RWPE2 (cell line): ENCODE measurements around the gene LARP1.

Source experiments
- ATAC-seq: fragments of 200-7000 bp; cut with Tn5 transposase; 3 replicates; pipeline ENCODE4 v1.9.1; 2021; ENCODE audit warnings: low read depth
- DNase-seq: peaks from one replicate; pipeline ENCODE4 v3.0.0-alpha.2; 2020; ENCODE audit warnings: low spot score
- H3K27ac ChIP-seq: fragments of 450-650 bp; 2 replicates; pipeline ENCODE4 v1.5.1; 2017; ENCODE audit warnings: mild to moderate bottlenecking; ENCODE audit not compliant: poor library complexity, severe bottlenecking
- H3K27me3 ChIP-seq: fragments of 250-450 bp; sonication (Bioruptor Pico); 2 replicates; pipeline ENCODE4 v1.5.1; 2021; ENCODE audit warnings: mild to moderate bottlenecking, moderate library complexity; ENCODE audit not compliant: insufficient read depth, poor library complexity, severe bottlenecking
- H3K36me3 ChIP-seq: fragments of 250-450 bp; sonication (Bioruptor Pico); 2 replicates; pipeline ENCODE4 v1.5.1; 2020; ENCODE audit warnings: low read depth, mild to moderate bottlenecking, moderate library complexity
- H3K4me1 ChIP-seq: fragments of 250-450 bp; sonication (Bioruptor Pico); 2 replicates; pipeline ENCODE4 v1.5.1; 2021; ENCODE audit warnings: mild to moderate bottlenecking, moderate library complexity; ENCODE audit not compliant: insufficient read depth, poor library complexity, severe bottlenecking
- H3K4me3 ChIP-seq: fragments of 250-450 bp; sonication (Bioruptor Pico); 2 replicates; pipeline ENCODE4 v1.5.1; 2021; ENCODE audit warnings: mild to moderate bottlenecking, moderate library complexity; ENCODE audit not compliant: severe bottlenecking
- H3K9me3 ChIP-seq: fragments of 250-450 bp; sonication (Bioruptor Pico); 2 replicates; pipeline ENCODE4 v1.5.1; 2021; ENCODE audit warnings: mild to moderate bottlenecking, moderate library complexity; ENCODE audit not compliant: severe bottlenecking
- CTCF ChIP-seq: fragments of 450-650 bp; IDR thresholded peaks from one replicate; pipeline ENCODE4 v1.5.1; 2017; ENCODE audit warnings: mild to moderate bottlenecking, moderate library complexity; ENCODE audit not compliant: poor library complexity, severe bottlenecking

LARP1 gene

DNA sequence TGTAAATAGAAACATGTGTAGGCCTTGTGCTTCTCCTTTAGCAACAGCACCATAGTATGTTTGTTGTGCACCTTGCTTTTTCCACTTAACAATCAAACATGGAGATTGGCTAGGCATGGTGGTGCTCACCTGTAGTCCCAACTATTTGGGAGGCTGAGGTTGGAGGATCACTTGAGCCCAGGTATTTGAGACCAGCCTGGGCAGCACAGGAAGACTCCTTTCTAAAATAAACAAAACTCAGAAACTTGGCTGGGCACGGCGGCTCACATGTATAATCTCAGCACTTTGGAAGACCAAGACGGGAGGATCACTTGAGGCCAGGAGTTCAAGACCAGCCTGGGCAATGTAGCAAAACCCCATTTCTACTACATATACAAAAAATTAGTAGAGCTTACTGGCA is 96.2 kb downstream of the LARP1 start:
- Histone ChIP-seq H3K27me3 (no peaks in the 10 kb centered on the region), H3K9me3 (no peaks in the 10 kb centered on the region), H3K36me3 (no peaks in the 10 kb centered on the region), H3K4me3 (no peak overlapping the region), H3K27ac (no peak overlapping the region), H3K4me1 (peaks cover 6% of the 10 kb centered on the region)
- no peak for TF ChIP-seq CTCF
- DNase-seq (no peak), ATAC-seq (no peak)

- ATAC-seq (peak; percentile 80), DNase-seq (peak; percentile 100)
- H3K27ac ChIP-seq = peak overlapping the region; percentile 93
- H3K4me1 ChIP-seq = peaks cover 15% of the 10 kb centered on the region
- no peaks in the 10 kb centered on the region for H3K9me3 ChIP-seq
- TF ChIP-seq CTCF = peak; percentile 33
- H3K4me3 ChIP-seq = peak overlapping the region; percentile 82
- H3K27me3 ChIP-seq = no peaks in the 10 kb centered on the region
- peaks cover 20% of the 10 kb centered on the region for H3K36me3 ChIP-seq
Measured at GRCh38 chr5:154857530-154858296, 102.5 kb downstream of the LARP1 start.

GRCh38 chr5:154858297-154858971 is 103.3 kb downstream of the LARP1 start, which contains the start of gene CNOT8:
CNOT8 (plus strand) TSS chr5:154858627; CDS start chr5:154863279, 4,652 bp downstream.
- peak; percentile 99 for DNase-seq

GRCh38 chr5:154858972-154859871 is 104.0 kb downstream of the LARP1 start:
- Histone ChIP-seq H3K9me3 (no peaks in the 10 kb centered on the region), H3K27me3 (no peaks in the 10 kb centered on the region), H3K27ac (peak overlapping the region; percentile 93), H3K36me3 (peaks cover 34% of the 10 kb centered on the region), H3K4me3 (peak overlapping the region; percentile 82), H3K4me1 (peaks cover 15% of the 10 kb centered on the region)
- ATAC-seq (no peak), DNase-seq (no peak)
- TF ChIP-seq CTCF = no peak

More at GRCh38 chr5:154858297-154858971, 103.3 kb downstream of the LARP1 start, which contains the start of gene CNOT8:
- Histone ChIP-seq H3K9me3 (no peaks in the 10 kb centered on the region), H3K27me3 (no peaks in the 10 kb centered on the region), H3K4me3 (peak within 1 kb of the TSS; percentile 82), H3K4me1 (peaks cover 15% of the 10 kb centered on the region), H3K27ac (peak within 1 kb of the TSS; percentile 93), H3K36me3 (peaks cover 27% of the 10 kb centered on the region)
- peak; percentile 83 for ATAC-seq
- TF ChIP-seq CTCF = no peak
